ENCODE results near the gene PRR23C. TPM values are rescaled to one million over a fixed set of nuclear protein-coding genes. Genes with fewer than 3 reads are reported as not detected.

Gene PRR23C
- total RNA-seq (2014; rRNA removed; shearing (Covaris generic)) (not detected in 2 replicates), polyA plus RNA-seq (2016; fragmentation: Nextera tagmentation; extraction: Ambion mirVana) (not detected in 2 replicates)
- long read RNA-seq, result 0 reads

- no peaks in the 10 kb centered on the region for H3F3A ChIP-seq (replicated peaks; ENCODE audit: low read depth)
- ATAC-seq (no peak; the same call in 2 of the 3 replicates), DNase-seq (ENCODE audit: low spot score) (peak; percentile 33)
- Mint-ChIP-seq H3K4me3 (no peak within 1 kb of the TSS), H3K27me3 (ENCODE audit: insufficient read depth, low read depth, poor library complexity) (no peaks in the 10 kb centered on the region), H3K4me1 (no peaks in the 10 kb centered on the region), H3K27ac (no peak within 1 kb of the TSS), H3K9me3 (peaks cover 23% of the 10 kb centered on the region), H3K36me3 (ENCODE audit: low read depth) (peaks cover 13% of the 10 kb centered on the region; the same call in 2 of the 3 replicates)
- H3K27me3 ChIP-seq (ENCODE audit: insufficient read depth), result no peaks in the 10 kb centered on the region
- H3K4me2 ChIP-seq, result no peak within 1 kb of the TSS
- no peaks in the 10 kb centered on the region for H3K36me3 ChIP-seq (ENCODE audit: insufficient read depth)
- H3K4me3 ChIP-seq, result no peak within 1 kb of the TSS
- no peak within 1 kb of the TSS for H3K27ac ChIP-seq (ENCODE audit: low read depth)
- H3K79me2 ChIP-seq (replicated peaks; ENCODE audit: insufficient read depth), result no peaks in the 10 kb centered on the region
- TF ChIP-seq, protein P1, sequence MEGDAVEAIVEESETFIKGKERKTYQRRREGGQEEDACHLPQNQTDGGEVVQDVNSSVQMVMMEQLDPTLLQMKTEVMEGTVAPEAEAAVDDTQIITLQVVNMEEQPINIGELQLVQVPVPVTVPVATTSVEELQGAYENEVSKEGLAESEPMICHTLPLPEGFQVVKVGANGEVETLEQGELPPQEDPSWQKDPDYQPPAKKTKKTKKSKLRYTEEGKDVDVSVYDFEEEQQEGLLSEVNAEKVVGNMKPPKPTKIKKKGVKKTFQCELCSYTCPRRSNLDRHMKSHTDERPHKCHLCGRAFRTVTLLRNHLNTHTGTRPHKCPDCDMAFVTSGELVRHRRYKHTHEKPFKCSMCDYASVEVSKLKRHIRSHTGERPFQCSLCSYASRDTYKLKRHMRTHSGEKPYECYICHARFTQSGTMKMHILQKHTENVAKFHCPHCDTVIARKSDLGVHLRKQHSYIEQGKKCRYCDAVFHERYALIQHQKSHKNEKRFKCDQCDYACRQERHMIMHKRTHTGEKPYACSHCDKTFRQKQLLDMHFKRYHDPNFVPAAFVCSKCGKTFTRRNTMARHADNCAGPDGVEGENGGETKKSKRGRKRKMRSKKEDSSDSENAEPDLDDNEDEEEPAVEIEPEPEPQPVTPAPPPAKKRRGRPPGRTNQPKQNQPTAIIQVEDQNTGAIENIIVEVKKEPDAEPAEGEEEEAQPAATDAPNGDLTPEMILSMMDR (conservative IDR thresholded peaks at IDR 0.05; ENCODE audit: low read depth in 2 of 2), result peak; percentile 34 to 40
- TF ChIP-seq ZNF331 (CRISPR knock-in tag; IDR thresholded peaks at IDR 0.05; ENCODE audit: low read depth) (no peak), EZH2 (IDR thresholded peaks at IDR 0.05; ENCODE audit: low read depth, unreplicated experiment) (no peak), EZH2phosphoT487 (IDR thresholded peaks at IDR 0.05; ENCODE audit: unreplicated experiment) (no peak), JUNB (IDR thresholded peaks at IDR 0.05; ENCODE audit: unreplicated experiment) (no peak)
- no peaks in the 10 kb centered on the region for H3K4me1 ChIP-seq (ENCODE audit: insufficient read depth)
- no peak within 1 kb of the TSS for H2AFZ ChIP-seq
- H4K20me1 ChIP-seq (replicated peaks; ENCODE audit: insufficient read depth), result no peaks in the 10 kb centered on the region
- H3K9me2 ChIP-seq (ENCODE audit: insufficient read depth), result no peaks in the 10 kb centered on the region
Measured at GRCh38 chr3:139044366-139045210, at the start of gene PRR23C. TSS of gene PRR23C (minus strand) at chr3:139044892. CDS start at chr3:139044620, 272 bp downstream.

GRCh38 chr3:139093840-139094239 is 49.1 kb upstream of the PRR23C start:
- ATAC-seq (no peak), DNase-seq (ENCODE audit: low spot score) (no peak)
- no peak overlapping the region for H3K27ac Mint-ChIP-seq
- no peaks in the 10 kb centered on the region for H3K27me3 Mint-ChIP-seq (ENCODE audit: insufficient read depth, low read depth, poor library complexity)
- no peaks in the 10 kb centered on the region for H4K20me1 ChIP-seq (replicated peaks; ENCODE audit: insufficient read depth)
- H3K27me3 ChIP-seq (ENCODE audit: insufficient read depth), result no peaks in the 10 kb centered on the region
- peaks cover 5% of the 10 kb centered on the region; the same call in 1 of the 2 replicates for H3K9me2 ChIP-seq (ENCODE audit: insufficient read depth)
- H3K4me2 ChIP-seq, result no peak overlapping the region
- peaks cover 16% of the 10 kb centered on the region for H3K9me3 Mint-ChIP-seq
- H3K36me3 Mint-ChIP-seq (ENCODE audit: low read depth), result peaks cover 5% of the 10 kb centered on the region; the same call in 1 of the 3 replicates
- H2AFZ ChIP-seq, result no peak overlapping the region
- H3K4me3 ChIP-seq, result no peak overlapping the region
- no peak overlapping the region for H3K4me3 Mint-ChIP-seq
- no peak overlapping the region for H3K27ac ChIP-seq (ENCODE audit: low read depth)
- H3K79me2 ChIP-seq (replicated peaks; ENCODE audit: insufficient read depth), result no peaks in the 10 kb centered on the region
- H3K36me3 ChIP-seq (ENCODE audit: insufficient read depth), result no peaks in the 10 kb centered on the region
- H3K4me1 ChIP-seq (ENCODE audit: insufficient read depth), result no peaks in the 10 kb centered on the region
- H3K4me1 Mint-ChIP-seq, result no peaks in the 10 kb centered on the region
- H3F3A ChIP-seq (replicated peaks; ENCODE audit: low read depth), result no peaks in the 10 kb centered on the region
- TF ChIP-seq ZNF331 (CRISPR knock-in tag; IDR thresholded peaks at IDR 0.05; ENCODE audit: low read depth) (no peak), STAT1 (IDR thresholded peaks at IDR 0.05; ENCODE audit: unreplicated experiment) (no peak), EZH2 (IDR thresholded peaks at IDR 0.05; ENCODE audit: low read depth, unreplicated experiment) (no peak), POLR2AphosphoS5 (IDR thresholded peaks at IDR 0.05; ENCODE audit: low read depth) (no peak), CREB1 (CRISPR knock-in tag; IDR thresholded peaks at IDR 0.05; ENCODE audit: low read depth) (no peak)
- TF ChIP-seq, protein P1 (conservative IDR thresholded peaks at IDR 0.05; ENCODE audit: low read depth in 2 of 2), result no peak
- TF ChIP-seq, protein P2, sequence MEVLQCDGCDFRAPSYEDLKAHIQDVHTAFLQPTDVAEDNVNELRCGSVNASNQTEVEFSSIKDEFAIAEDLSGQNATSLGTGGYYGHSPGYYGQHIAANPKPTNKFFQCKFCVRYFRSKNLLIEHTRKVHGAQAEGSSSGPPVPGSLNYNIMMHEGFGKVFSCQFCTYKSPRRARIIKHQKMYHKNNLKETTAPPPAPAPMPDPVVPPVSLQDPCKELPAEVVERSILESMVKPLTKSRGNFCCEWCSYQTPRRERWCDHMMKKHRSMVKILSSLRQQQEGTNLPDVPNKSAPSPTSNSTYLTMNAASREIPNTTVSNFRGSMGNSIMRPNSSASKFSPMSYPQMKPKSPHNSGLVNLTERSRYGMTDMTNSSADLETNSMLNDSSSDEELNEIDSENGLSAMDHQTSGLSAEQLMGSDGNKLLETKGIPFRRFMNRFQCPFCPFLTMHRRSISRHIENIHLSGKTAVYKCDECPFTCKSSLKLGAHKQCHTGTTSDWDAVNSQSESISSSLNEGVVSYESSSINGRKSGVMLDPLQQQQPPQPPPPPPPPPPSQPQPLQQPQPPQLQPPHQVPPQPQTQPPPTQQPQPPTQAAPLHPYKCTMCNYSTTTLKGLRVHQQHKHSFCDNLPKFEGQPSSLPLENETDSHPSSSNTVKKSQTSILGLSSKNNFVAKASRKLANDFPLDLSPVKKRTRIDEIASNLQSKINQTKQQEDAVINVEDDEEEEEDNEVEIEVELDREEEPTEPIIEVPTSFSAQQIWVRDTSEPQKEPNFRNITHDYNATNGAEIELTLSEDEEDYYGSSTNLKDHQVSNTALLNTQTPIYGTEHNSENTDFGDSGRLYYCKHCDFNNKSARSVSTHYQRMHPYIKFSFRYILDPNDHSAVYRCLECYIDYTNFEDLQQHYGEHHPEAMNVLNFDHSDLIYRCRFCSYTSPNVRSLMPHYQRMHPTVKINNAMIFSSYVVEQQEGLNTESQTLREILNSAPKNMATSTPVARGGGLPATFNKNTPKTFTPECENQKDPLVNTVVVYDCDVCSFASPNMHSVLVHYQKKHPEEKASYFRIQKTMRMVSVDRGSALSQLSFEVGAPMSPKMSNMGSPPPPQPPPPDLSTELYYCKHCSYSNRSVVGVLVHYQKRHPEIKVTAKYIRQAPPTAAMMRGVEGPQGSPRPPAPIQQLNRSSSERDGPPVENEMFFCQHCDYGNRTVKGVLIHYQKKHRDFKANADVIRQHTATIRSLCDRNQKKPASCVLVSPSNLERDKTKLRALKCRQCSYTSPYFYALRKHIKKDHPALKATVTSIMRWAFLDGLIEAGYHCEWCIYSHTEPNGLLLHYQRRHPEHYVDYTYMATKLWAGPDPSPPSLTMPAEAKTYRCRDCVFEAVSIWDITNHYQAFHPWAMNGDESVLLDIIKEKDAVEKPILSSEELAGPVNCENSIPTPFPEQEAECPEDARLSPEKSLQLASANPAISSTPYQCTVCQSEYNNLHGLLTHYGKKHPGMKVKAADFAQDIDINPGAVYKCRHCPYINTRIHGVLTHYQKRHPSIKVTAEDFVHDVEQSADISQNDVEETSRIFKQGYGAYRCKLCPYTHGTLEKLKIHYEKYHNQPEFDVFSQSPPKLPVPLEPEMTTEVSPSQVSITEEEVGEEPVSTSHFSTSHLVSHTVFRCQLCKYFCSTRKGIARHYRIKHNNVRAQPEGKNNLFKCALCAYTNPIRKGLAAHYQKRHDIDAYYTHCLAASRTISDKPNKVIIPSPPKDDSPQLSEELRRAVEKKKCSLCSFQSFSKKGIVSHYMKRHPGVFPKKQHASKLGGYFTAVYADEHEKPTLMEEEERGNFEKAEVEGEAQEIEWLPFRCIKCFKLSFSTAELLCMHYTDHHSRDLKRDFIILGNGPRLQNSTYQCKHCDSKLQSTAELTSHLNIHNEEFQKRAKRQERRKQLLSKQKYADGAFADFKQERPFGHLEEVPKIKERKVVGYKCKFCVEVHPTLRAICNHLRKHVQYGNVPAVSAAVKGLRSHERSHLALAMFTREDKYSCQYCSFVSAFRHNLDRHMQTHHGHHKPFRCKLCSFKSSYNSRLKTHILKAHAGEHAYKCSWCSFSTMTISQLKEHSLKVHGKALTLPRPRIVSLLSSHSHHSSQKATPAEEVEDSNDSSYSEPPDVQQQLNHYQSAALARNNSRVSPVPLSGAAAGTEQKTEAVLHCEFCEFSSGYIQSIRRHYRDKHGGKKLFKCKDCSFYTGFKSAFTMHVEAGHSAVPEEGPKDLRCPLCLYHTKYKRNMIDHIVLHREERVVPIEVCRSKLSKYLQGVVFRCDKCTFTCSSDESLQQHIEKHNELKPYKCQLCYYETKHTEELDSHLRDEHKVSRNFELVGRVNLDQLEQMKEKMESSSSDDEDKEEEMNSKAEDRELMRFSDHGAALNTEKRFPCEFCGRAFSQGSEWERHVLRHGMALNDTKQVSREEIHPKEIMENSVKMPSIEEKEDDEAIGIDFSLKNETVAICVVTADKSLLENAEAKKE (CRISPR knock-in tag; IDR thresholded peaks at IDR 0.05), result no peak

All from GM23338 (cell line).